ENCODE measurements around the gene MBD3L1.

MBD3L1 gene

DNA sequence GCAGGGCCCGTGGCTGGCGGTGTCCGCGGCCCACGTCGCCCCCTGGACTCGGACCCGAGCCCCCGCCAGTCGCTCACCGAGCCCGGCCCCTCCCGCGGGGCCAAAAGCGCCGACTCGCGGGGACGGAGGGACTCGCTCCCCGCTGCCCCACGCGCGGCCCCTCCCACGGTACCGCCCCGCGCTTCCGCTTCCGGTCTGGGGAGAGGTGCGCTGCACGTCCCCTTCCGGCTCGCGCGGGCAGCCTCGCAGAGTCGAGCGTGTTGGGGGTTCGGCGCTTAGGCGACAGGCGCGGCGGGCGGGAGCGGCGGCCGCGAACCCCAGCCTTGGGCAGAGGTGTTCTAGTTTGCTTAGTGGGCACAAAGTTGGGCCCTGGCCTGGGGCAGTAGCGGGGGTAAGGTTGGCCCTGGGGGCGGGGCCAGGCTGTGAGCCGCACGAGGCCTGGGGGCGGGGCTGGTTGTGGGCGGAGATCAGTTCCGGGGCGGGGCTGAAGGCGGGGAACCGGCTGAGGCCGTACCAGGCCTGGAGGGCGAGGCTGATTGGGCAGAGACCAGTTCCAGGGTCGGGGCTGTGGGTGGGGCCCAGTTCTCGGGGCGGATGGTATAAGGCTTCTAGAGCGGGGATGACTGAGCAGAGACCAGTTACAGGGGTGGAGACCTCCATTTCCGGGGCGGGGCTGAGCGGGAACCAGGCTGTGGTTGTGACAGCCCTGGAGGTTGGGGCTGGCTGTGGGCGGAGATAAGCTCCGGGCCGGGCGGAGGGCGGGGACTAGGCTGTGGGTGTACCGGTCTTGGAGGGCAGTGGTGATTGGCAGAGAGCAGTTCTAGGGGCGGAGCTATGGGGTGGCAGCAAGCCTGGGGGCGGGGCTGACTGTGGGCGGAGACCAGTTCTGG is at the start of gene MBD3L1, which contains the start of gene ZNF558:
MBD3L1 (plus strand) TSS at position 246 of the 890 bp plus-strand sequence. CDS start 10,302 bp downstream, outside the sequence.
ZNF558 (minus strand) TSS at position 173 of the 890 bp plus-strand sequence. CDS start 9,645 bp downstream, outside the sequence.
- in situ Hi-C loops (cut with MboI; ENCODE audit: low sequenced_read_pairs) = no loop called here

DNA sequence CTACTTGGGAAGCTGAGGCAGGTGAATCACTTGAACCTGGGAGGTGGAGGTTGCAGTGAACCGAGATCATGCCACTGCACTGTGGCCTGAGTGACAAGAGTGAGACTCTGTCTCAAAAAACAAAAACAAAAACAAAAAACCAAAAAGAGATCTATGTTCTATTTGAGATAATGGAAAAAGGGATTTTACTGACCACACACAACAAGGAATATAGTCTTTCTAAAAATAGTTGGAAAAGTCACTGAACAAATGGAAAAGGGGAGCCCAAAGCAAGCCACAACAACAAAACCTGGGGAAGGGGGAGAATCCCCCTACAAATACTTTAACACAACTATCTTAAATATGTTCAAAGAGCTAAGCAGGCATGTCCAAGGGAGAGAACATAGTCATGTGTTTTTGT is 37.4 kb upstream of the MBD3L1 start:
- in situ Hi-C loops (cut with MboI; ENCODE audit: low sequenced_read_pairs) = no loop called here

DNA sequence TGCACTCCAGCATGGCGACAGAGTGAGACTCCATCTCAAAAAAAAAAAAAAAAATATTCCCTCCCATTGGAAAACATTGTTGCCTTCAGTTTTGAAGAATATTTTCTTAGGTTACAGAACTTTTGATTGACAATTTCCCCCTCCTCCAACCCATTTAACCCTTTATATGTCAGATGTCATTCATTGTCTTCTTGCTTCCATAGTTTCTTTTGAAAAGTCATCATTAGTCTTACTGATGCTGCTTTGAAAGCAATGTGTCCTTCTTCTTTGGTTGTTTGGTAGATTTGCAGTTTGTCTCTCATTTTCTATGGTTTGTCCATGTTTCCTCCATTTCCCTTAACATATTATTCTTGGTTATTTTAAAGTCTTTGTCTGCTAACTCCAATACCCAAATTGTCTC is 25.5 kb upstream of the MBD3L1 start:
- in situ Hi-C loops (cut with MboI; ENCODE audit: low sequenced_read_pairs) = no loop called here

- in situ Hi-C loops (cut with MboI; ENCODE audit: low sequenced_read_pairs) = no loop called here
Observed at GRCh38 chr19:8811315-8812172, 20.6 kb upstream of the MBD3L1 start.

GRCh38 chr19:8814176-8814575 is 18.0 kb upstream of the MBD3L1 start:
- in situ Hi-C loops (cut with MboI; ENCODE audit: low sequenced_read_pairs) = no loop called here

DNA sequence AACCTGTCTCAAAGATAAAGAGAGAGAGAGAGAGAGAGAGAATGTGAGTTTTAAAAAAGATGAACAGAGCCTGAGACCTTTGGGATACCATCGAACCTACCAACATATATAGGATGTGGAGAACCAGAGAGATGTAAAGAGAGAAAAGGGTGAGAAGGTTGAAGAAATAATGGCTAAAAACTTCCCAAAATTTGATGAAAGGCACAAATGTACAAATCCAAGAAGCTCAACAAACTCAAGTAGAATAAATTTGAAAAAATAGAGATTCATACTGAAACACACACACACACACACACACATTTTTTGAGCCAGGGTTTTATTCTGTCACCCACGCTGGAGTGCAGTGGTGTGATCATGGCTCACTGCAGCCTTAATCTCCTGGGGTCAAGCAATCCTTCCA is 16.4 kb upstream of the MBD3L1 start:
- in situ Hi-C loops (cut with MboI; ENCODE audit: low sequenced_read_pairs) = no loop called here

- in situ Hi-C loops (cut with MboI; ENCODE audit: low sequenced_read_pairs) = no loop called here
Observed at GRCh38 chr19:8820234-8820633, 11.9 kb upstream of the MBD3L1 start.

DNA sequence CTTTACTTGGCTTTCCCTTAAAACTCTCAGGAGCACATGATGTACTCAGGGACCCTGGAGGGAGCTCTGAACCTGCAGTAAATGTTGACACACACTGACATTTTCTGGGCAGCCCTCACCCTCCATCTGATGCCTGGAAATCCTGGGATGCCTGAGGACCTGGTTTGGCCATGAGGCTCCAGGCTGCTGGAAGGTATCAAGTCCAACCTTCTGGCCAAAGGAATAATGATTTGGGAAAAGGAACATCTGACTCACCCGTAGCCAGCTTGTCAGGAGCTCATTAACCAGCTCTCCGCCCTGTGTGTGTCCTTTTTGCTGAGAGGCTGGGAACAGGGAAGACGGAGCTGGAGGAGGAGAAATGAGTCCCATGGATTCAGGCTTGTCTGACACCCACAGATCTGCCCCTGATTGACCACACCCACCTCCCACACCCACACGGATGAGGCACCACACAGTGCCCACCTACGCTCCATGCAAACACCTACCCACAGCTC is 10.4 kb upstream of the MBD3L1 start:
- in situ Hi-C loops (cut with MboI; ENCODE audit: low sequenced_read_pairs) = no loop called here

- in situ Hi-C loops (cut with MboI; ENCODE audit: low sequenced_read_pairs) = no loop called here
Observed at GRCh38 chr19:8826371-8826770, 5.8 kb upstream of the MBD3L1 start.

DNA sequence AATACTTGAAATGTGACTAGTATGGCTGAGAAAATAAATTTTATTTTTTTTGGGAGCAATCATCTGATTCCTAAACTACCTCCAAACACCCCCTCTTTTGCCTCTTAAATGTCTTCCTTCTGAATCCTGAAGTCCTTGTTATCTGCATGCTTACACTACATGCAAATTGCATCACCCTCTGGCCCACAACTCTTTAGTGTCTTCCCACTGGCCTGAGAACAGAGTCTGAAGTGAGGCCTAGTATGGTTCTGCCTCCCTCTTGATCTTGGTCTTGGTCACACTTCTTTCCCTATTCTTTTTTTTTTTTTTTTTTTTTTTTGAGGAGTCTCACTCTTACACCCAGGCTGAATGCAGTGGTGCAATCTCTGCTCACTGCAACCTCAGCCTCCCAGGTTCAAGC is 4.9 kb upstream of the MBD3L1 start:
- in situ Hi-C loops (cut with MboI; ENCODE audit: low sequenced_read_pairs) = no loop called here

GRCh38 chr19:8831373-8831772 is 804 bp upstream of the MBD3L1 start:
- in situ Hi-C loops (cut with MboI; ENCODE audit: low sequenced_read_pairs) = no loop called here

- in situ Hi-C loops (cut with MboI; ENCODE audit: low sequenced_read_pairs) = no loop called here
Observed at GRCh38 chr19:8831832-8832131, 395 bp upstream of the MBD3L1 start.

GRCh38 chr19:8835446-8835845 is 3.3 kb downstream of the MBD3L1 start:
- in situ Hi-C loops (cut with MboI; ENCODE audit: low sequenced_read_pairs) = no loop called here

DNA sequence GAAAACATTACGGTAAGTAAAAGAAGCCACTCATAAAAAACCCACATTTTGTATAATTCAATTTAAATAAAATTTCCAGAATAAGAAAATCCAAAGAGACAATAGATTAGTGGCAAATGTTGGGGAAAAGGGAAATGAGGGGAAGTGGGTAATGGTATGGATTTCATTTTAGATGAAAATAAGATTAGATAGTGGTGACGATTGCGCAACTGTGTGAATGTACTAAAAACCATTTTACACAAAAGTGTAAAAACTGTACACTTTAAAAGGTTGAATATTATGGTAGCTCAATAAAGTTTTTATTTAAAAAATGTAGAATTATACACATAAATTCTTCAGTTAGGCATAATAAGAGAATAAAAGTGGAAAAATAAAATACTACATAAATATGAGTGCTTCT is 3.7 kb downstream of the MBD3L1 start:
- in situ Hi-C loops (cut with MboI; ENCODE audit: low sequenced_read_pairs) = no loop called here

DNA sequence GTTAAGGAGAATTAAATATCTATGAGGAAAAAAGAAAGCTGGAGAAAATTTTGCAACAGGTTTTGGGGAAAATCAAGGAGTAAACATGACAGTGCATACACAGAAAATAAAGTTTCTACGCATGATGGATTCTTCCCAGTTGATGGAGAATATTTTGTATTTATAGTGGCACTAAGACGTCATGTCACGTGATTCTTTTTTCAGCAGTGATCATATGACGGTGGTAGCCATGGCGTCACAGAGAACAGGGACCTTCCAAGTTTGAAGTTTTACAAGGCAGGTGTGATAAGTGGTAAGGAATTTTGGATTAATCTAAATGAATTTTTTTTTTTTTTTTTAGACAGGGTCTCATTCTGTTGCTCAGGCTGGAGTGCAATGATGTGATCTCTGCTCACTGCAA is 8.5 kb downstream of the MBD3L1 start:
- in situ Hi-C loops (cut with MboI; ENCODE audit: low sequenced_read_pairs) = no loop called here

DNA sequence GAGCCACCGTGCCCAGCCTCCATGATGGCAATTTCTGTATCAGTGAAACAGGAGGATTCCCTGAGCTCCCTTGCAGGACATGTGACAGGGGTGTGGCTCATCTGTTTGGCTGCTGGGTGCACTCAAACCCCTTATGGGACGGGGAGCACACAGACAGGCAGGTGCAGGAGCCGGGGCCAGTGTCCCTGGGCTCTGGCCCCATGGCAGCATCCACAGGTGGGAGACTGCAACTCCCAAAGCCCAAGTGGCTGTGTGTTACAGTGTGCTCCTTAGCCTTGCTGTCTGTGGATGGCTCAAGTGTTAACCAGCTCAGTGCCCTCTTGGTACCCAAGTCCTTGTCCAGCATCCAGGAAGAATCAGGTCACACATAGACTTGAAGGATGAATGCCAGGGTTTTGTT is 14.6 kb downstream of the MBD3L1 start:
- in situ Hi-C loops (cut with MboI; ENCODE audit: low sequenced_read_pairs) = no loop called here

DNA sequence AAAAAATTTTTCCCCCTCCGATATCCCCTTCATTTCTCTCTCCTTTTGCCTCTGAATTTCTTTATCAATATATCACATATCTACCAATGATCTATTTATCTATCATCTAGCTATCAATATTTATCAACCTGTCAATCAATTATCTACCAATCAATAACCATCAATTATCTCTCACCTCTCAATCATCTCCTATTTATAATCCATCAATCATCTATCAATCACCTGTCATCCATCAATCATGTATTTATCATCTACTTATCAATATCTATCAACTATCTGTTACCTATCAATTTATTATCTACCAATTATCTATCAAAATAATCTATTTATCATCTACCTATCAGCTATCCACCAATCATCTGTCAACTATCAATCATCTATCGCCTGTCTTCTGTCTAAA is 17.1 kb downstream of the MBD3L1 start:
- in situ Hi-C loops (cut with MboI; ENCODE audit: low sequenced_read_pairs) = no loop called here

DNA sequence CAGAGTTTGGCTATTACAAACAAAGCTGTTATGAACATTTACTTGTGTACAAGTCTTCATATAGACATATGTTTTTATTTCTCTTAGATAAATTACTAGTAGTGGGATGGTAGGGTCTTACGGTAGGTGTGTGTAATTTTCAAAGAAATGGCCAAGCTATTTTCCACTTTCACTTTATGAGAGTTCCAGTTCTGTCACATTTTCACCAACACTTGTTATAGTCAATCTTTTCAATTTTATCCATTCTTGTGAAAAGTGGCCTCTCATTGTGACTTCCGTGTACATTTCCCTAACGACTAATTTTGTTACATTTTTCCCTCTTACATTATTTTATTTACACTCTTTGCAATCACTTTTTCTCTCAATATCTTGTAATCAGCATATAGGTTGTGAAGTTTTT is 18.3 kb downstream of the MBD3L1 start:
- in situ Hi-C loops (cut with MboI; ENCODE audit: low sequenced_read_pairs) = no loop called here

DNA sequence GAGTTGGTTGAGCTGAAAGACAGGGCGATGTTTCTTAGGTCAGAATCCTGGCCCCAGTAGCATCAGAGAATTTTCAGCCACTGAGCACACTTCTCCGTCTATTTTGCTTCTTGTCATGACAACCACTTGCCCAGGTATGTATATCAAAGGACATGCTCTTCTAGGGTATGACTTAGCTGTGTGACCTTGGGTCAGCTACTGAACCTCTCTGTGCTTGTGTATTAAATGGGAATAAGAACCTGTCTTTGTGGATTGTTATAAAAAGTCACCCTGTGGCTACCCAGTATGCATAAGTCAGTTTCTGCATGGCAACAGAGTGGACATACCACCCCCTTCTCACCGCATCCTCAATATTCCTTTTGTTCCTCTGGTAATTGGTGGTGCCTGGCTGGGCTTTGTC is 26.1 kb downstream of the MBD3L1 start:
- in situ Hi-C loops (cut with MboI; ENCODE audit: low sequenced_read_pairs) = no loop called here

GRCh38 chr19:8866344-8866743 is 34.2 kb downstream of the MBD3L1 start:
- in situ Hi-C loops (cut with MboI; ENCODE audit: low sequenced_read_pairs) = no loop called here

DNA sequence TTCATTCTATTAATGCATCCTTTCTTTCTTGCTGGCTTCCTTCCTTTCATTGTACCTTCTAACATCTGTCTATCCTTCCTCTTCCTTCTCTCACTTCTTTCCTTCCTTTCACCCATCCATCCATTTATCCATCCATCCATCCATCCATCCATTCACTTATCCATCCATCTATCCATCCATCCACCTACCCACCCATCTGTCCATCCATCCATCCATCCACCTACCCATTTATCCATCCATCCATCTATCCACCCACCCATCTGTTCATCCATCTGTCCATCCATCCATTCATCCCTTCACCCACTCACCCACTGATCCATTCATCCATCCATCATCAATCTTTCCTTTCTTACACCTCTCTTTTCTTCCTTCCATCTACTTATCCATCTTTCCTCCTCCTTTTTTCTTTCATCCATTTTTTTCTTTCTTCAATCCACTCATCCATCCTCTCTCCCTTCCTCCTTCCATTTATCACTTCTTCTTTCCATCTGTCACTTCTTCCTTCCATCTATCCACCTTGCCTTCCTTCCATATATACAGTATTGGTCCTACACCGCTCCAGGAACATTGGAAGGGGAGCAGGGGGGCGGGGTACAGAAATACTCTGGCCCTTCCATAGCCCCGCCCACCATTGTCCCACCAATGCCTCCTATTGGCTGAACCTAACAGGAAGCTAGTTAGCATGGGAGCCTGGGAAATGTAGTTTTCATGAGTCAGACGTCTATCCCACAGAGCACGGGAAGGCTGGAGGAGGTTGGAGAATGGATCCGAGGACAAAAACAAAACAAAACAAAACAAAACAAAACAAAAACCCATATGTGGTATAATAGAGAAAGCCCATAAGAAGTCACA is 45.9 kb downstream of the MBD3L1 start:
- in situ Hi-C loops (cut with MboI; ENCODE audit: low sequenced_read_pairs) = no loop called here

All from HL-60/S4 treated with retinoic acid at 250 ng/mL for 4 days and 3 days (cell line).